IMR-90 (cell line): Measurements from ENCODE around the gene EPSTI1. TPM values are rescaled to one million over a fixed set of nuclear protein-coding genes. Genes with fewer than 3 reads are reported as not detected.

Source experiments
- ATAC-seq: fragments of 200-7000 bp; cut with Tn5 transposase; 2 replicates; pipeline ENCODE4 v1.9.1; 2020; ENCODE audit warnings: low read depth, mild to moderate bottlenecking, moderate library complexity
- BruUV-seq: library from RNA; stranded (reverse); fragments of 400-500 nt; replicated peaks from 2 replicates; lab custom pipeline; 2021; lab: Mats Ljungman, UMichigan
- CTCF ChIA-PET: fragments of 300-600 bp; formaldehyde crosslinking; extraction: SDS; loops from one replicate; lab custom pipeline; 2021; ENCODE audit warnings: antibody characterized with exemption; lab: Yijun Ruan, JAX
- POLR2A ChIA-PET: fragments of 300-600 bp; sonication (Branson Sonifier 250); formaldehyde crosslinking; loops from one replicate; lab custom pipeline; 2022; ENCODE audit warnings: antibody characterized with exemption; ENCODE audit not compliant: unreplicated experiment; lab: Charles Lee
- DNase-seq: peaks from one replicate; pipeline ENCODE4 v3.0.0; 2013
- H2AFZ ChIP-seq: replicated peaks from 2 replicates; pipeline ENCODE3; 2013; ENCODE audit warnings: low read length, mild to moderate bottlenecking; ENCODE audit not compliant: poor library complexity
- H2AK5ac ChIP-seq: 2 replicates; pipeline ENCODE4 v1.6.1; 2013; ENCODE audit warnings: low read depth, low read length, inconsistent platforms
- H2AK9ac ChIP-seq: replicated peaks from 2 replicates; pipeline ENCODE3; 2013; ENCODE audit warnings: mild to moderate bottlenecking, low read depth, low read length, moderate library complexity; ENCODE audit not compliant: poor library complexity
- H2BK120ac ChIP-seq: 2 replicates; pipeline ENCODE4 v1.6.1; 2013; ENCODE audit warnings: low read depth, low read length, inconsistent platforms
- H2BK15ac ChIP-seq: 3 replicates; pipeline ENCODE4 v1.6.1; 2013; ENCODE audit warnings: low read depth, low read length, inconsistent platforms
- H2BK20ac ChIP-seq: 2 replicates; pipeline ENCODE4 v1.6.1; 2013; ENCODE audit warnings: low read depth, mild to moderate bottlenecking, inconsistent platforms, low read length, moderate library complexity
- H2BK5ac ChIP-seq: 2 replicates; pipeline ENCODE4 v1.6.1; 2013; ENCODE audit warnings: mild to moderate bottlenecking, low read depth, low read length, inconsistent platforms; ENCODE audit not compliant: poor library complexity, severe bottlenecking
- H3K14ac ChIP-seq: replicated peaks from 2 replicates; pipeline ENCODE4 v1.6.1; 2013; ENCODE audit warnings: low read depth, low read length, inconsistent platforms
- H3K18ac ChIP-seq: 2 replicates; pipeline ENCODE4 v1.6.1; 2013; ENCODE audit warnings: low read depth, low read length, control low read depth
- H3K23ac ChIP-seq: 2 replicates; pipeline ENCODE4 v1.6.1; 2013; ENCODE audit warnings: low read depth, low read length, inconsistent platforms
- H3K27ac ChIP-seq: 2 replicates; pipeline ENCODE4 v1.5.1; 2013; ENCODE audit warnings: mild to moderate bottlenecking, control low read depth, low read length; ENCODE audit not compliant: insufficient read depth
- H3K27me3 ChIP-seq: 2 replicates; pipeline ENCODE4 v1.6.1; 2013; ENCODE audit warnings: low read length; ENCODE audit not compliant: control insufficient read depth, insufficient read depth
- H3K36me3 ChIP-seq: 2 replicates; pipeline ENCODE4 v1.6.1; 2013; ENCODE audit warnings: low read length, mixed read lengths; ENCODE audit not compliant: control insufficient read depth, insufficient read depth
- H3K4ac ChIP-seq: 2 replicates; pipeline ENCODE4 v1.6.1; 2013; ENCODE audit warnings: low read depth, low read length, inconsistent platforms
- H3K4me1 ChIP-seq: 2 replicates; pipeline ENCODE4 v1.6.1; 2013; ENCODE audit warnings: low read length, mixed read lengths; ENCODE audit not compliant: control insufficient read depth, insufficient read depth
- H3K4me2 ChIP-seq: 2 replicates; pipeline ENCODE4 v1.6.1; 2013; ENCODE audit warnings: low read depth, mild to moderate bottlenecking, control low read depth, low read length, moderate library complexity
- H3K4me3 ChIP-seq: 2 replicates; pipeline ENCODE4 v1.5.1; 2013; ENCODE audit warnings: low read depth, mild to moderate bottlenecking, control low read depth, low read length, moderate library complexity; ENCODE audit not compliant: insufficient read depth
- H3K56ac ChIP-seq: 2 replicates; pipeline ENCODE4 v1.6.1; 2013; ENCODE audit warnings: low read length, inconsistent platforms; ENCODE audit not compliant: insufficient read depth; ENCODE audit errors: extremely low read depth
- H3K79me1 ChIP-seq, 2 experiments: 2 replicates each; pipeline ENCODE4 v1.6.1; 2013; ENCODE audit warnings: low read length in 2 of 2, inconsistent platforms in 1 of 2, low read depth in 1 of 2
- H3K9ac ChIP-seq: 2 replicates; pipeline ENCODE4 v1.6.1; 2013; ENCODE audit warnings: low read depth, low read length, control low read depth
- H3K9me1 ChIP-seq: 2 replicates; pipeline ENCODE4 v1.6.1; 2013; ENCODE audit warnings: low read length, inconsistent platforms; ENCODE audit not compliant: insufficient read depth
- H3K9me3 ChIP-seq: 2 replicates; pipeline ENCODE4 v1.6.1; 2013; ENCODE audit warnings: low read length; ENCODE audit not compliant: control insufficient read depth, insufficient read depth
- H4K20me1 ChIP-seq: 2 replicates; pipeline ENCODE4 v1.6.1; 2013; ENCODE audit warnings: low read length, inconsistent platforms; ENCODE audit not compliant: insufficient read depth
- H4K5ac ChIP-seq: 2 replicates; pipeline ENCODE4 v1.6.1; 2013; ENCODE audit warnings: mild to moderate bottlenecking, low read depth, low read length, control low read depth
- H4K8ac ChIP-seq, 2 experiments: 2 replicates each; pipeline ENCODE4 v1.6.1; 2013; ENCODE audit warnings: low read depth in 2 of 2, low read length in 2 of 2, control low read depth in 1 of 2, inconsistent platforms in 1 of 2
- H4K91ac ChIP-seq: 2 replicates; pipeline ENCODE4 v1.6.1; 2013; ENCODE audit warnings: low read depth, low read length, inconsistent platforms; ENCODE audit not compliant: insufficient read depth
- BHLHE40 ChIP-seq: fragments of 150-350 bp; IDR thresholded peaks from 2 replicates; pipeline ENCODE4 v1.6.1; 2016; ENCODE audit warnings: mild to moderate bottlenecking, low read depth, low read length
- CEBPB ChIP-seq: IDR thresholded peaks from 2 replicates; pipeline ENCODE4 v1.6.1; 2012; ENCODE audit warnings: low read depth, low read length, improper control_type of control experiment
- CHD1 ChIP-seq: IDR thresholded peaks from 2 replicates; pipeline ENCODE4 v1.6.1; 2012; ENCODE audit warnings: low read depth, low read length, improper control_type of control experiment
- FOS ChIP-seq: fragments of 150-350 bp; IDR thresholded peaks from 2 replicates; pipeline ENCODE4 v1.6.1; 2016; ENCODE audit warnings: low read depth, low read length
- MAFK ChIP-seq: IDR thresholded peaks from 2 replicates; pipeline ENCODE4 v1.6.1; 2012; ENCODE audit warnings: low read depth, low read length, improper control_type of control experiment
- MAZ ChIP-seq: IDR thresholded peaks from 2 replicates; pipeline ENCODE4 v1.6.1; 2012; ENCODE audit warnings: low read depth, mild to moderate bottlenecking, low read length, improper control_type of control experiment, moderate library complexity, borderline replicate concordance
- MXI1 ChIP-seq: IDR thresholded peaks from 2 replicates; pipeline ENCODE4 v1.6.1; 2012; ENCODE audit warnings: low read depth, mild to moderate bottlenecking, low read length, moderate library complexity, borderline replicate concordance
- NFE2L2 ChIP-seq: fragments of 150-350 bp; IDR thresholded peaks from 2 replicates; pipeline ENCODE4 v1.6.1; 2016; ENCODE audit warnings: low read depth, mild to moderate bottlenecking, low read length
- POLR2A ChIP-seq: IDR thresholded peaks from 2 replicates; pipeline ENCODE4 v1.6.1; 2012; ENCODE audit warnings: mild to moderate bottlenecking, low read depth, low read length
- RAD21 ChIP-seq: IDR thresholded peaks from 2 replicates; pipeline ENCODE4 v1.6.1; 2012; ENCODE audit warnings: low read length, improper control_type of control experiment
- RCOR1 ChIP-seq: IDR thresholded peaks from 2 replicates; pipeline ENCODE4 v1.6.1; 2012; ENCODE audit warnings: mild to moderate bottlenecking, low read length, improper control_type of control experiment; ENCODE audit not compliant: insufficient replicate concordance
- RFX5 ChIP-seq: IDR thresholded peaks from 2 replicates; pipeline ENCODE4 v1.8.0; 2012; ENCODE audit warnings: low read depth, mild to moderate bottlenecking, low read length, moderate library complexity
- SMC3 ChIP-seq: fragments of 150-350 bp; IDR thresholded peaks from 2 replicates; pipeline ENCODE4 v1.6.1; 2016; ENCODE audit warnings: low read depth, mild to moderate bottlenecking, antibody characterized with exemption, low read length, moderate library complexity
- WGBS, 2 experiments: methylation state at CpG; one replicate each; pipeline versions ENCODE4 v1.1.5 to v1.1.7; 2013; ENCODE audit warnings: missing lambda C conversion rate in 2 of 2; ENCODE audit not compliant: insufficient read length in 1 of 2; ENCODE audit errors: extremely low coverage in 2 of 2; 5-methylcytosine and 5-hydroxymethylcytosine counted together
- dilution Hi-C: fragments of 300-500 bp; cut with HindIII; formaldehyde crosslinking; loops from one replicate; pipeline ENCODE4 v1.14.3; 2018; ENCODE audit warnings: low sequenced_read_pairs; ENCODE audit not compliant: unreplicated experiment
- in situ Hi-C: fragments of 300-500 bp; cut with MboI; formaldehyde crosslinking; loops from 3 replicates; pipeline ENCODE4 v1.14.3; 2019; ENCODE audit warnings: low sequenced_read_pairs, inconsistent platforms, mixed read lengths
- intact Hi-C: fragments of 100-400 bp; cut with micrococcal nuclease; formaldehyde crosslinking; loops from 2 replicates; pipeline ENCODE4 v1.10.0; 2022
- polyA plus RNA-seq, 3 experiments: library from polyadenylated mRNA; depleted of rRNA; stranded (reverse); fragments of >200 nt; gene quantifications; 2 replicates each; pipeline ENCODE4 v1.2.3, GENCODE V29; 2012; ENCODE audit warnings: low replicate concordance in 1 of 3
- total RNA-seq: library from RNA; depleted of rRNA; stranded (reverse); fragments of >200 nt; gene quantifications from 2 replicates; pipeline ENCODE4 v1.2.3, GENCODE V29; 2012
- TF ChIP-seq, protein P1 (sequence below): conservative IDR thresholded peaks from 2 replicates; pipeline ENCODE4 v1.5.1; 2012; ENCODE audit warnings: mild to moderate bottlenecking, low read depth, low read length, improper control_type of control experiment
- TF ChIP-seq, protein P2 (sequence below): fragments of 150-350 bp; IDR thresholded peaks from 2 replicates; pipeline ENCODE4 v1.6.1; 2017; ENCODE audit warnings: mild to moderate bottlenecking, antibody characterized with exemption, low read length, low read depth
- TF ChIP-seq, protein P3 (sequence below): fragments of 150-350 bp; IDR thresholded peaks from 2 replicates; pipeline ENCODE4 v1.6.1; 2016; ENCODE audit warnings: low read depth, mild to moderate bottlenecking, low read length, moderate library complexity, borderline replicate concordance

Gene EPSTI1
- total and polyA plus RNA-seq, 2 of the 4 experiments (the other 2 are of a cell fraction), result 0.90 to 1.6 TPM

DNA sequence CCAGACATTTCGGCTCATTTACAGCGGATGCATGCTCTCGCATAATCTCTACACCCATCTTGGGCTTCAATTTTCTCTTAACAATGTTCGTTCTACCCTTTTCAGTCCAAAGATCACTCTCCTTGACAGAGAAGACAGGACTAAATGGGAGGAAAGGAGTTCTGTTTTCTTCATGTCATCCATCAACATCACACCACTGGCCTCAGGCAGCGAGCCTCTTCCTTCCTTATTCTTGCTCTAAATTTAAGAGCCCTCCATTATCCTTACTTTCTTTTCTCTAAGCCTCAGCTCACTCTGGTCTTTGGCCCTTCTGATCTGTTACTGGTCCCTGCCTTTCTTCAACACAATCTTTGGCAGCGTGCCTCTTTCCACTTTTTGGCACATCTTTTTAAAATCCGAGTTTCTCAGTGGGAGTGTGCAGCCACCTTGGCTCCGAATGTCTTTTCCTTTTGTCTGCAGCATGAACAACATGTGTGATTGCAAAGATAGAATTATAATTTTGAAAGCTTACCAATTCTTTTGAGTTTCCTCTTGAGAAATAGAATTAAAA lies 111.9 kb downstream of the EPSTI1 start:
- Histone ChIP-seq H3K27me3 (peaks cover 1% of the 10 kb centered on the region), H4K5ac (no peak overlapping the region), H3K4me3 (no peak overlapping the region), H2AK9ac (no peak overlapping the region), H3K14ac (no peak overlapping the region), H2BK15ac (no peak overlapping the region), H4K8ac (no peak overlapping the region), H2AFZ (no peak overlapping the region), H3K79me1 (no peaks in the 10 kb centered on the region), H3K23ac (no peak overlapping the region), H3K4ac (no peak overlapping the region), H3K9me3 (peaks cover 4% of the 10 kb centered on the region; the same call in 1 of the 2 replicates), H4K20me1 (no peaks in the 10 kb centered on the region), H3K56ac (no peak overlapping the region), H2BK120ac (no peak overlapping the region), H3K4me1 (no peaks in the 10 kb centered on the region; the same call in 1 of the 2 replicates), H2BK5ac (no peak overlapping the region), H3K36me3 (no peaks in the 10 kb centered on the region), H2BK20ac (no peak overlapping the region), H3K9ac (no peak overlapping the region), H4K91ac (no peak overlapping the region), H3K4me2 (no peak overlapping the region), H3K9me1 (no peaks in the 10 kb centered on the region), H3K27ac (no peak overlapping the region), H2AK5ac (no peak overlapping the region), H3K18ac (no peak overlapping the region)
- WGBS, 2 experiments, result no CpG with 5 or more reads among the region's 8 CpGs
- TF ChIP-seq MAZ, result no peak
- TF ChIP-seq FOS, result no peak
- no peak for TF ChIP-seq RAD21
- no peak for TF ChIP-seq MAFK
- TF ChIP-seq NFE2L2, result no peak
- TF ChIP-seq CEBPB, result no peak
- no peak for TF ChIP-seq RCOR1
- no peak for TF ChIP-seq MXI1
- no peak for TF ChIP-seq POLR2A
- no peak for TF ChIP-seq RFX5
- no peak for TF ChIP-seq CHD1
- no peak for TF ChIP-seq BHLHE40
- TF ChIP-seq, protein P1, sequence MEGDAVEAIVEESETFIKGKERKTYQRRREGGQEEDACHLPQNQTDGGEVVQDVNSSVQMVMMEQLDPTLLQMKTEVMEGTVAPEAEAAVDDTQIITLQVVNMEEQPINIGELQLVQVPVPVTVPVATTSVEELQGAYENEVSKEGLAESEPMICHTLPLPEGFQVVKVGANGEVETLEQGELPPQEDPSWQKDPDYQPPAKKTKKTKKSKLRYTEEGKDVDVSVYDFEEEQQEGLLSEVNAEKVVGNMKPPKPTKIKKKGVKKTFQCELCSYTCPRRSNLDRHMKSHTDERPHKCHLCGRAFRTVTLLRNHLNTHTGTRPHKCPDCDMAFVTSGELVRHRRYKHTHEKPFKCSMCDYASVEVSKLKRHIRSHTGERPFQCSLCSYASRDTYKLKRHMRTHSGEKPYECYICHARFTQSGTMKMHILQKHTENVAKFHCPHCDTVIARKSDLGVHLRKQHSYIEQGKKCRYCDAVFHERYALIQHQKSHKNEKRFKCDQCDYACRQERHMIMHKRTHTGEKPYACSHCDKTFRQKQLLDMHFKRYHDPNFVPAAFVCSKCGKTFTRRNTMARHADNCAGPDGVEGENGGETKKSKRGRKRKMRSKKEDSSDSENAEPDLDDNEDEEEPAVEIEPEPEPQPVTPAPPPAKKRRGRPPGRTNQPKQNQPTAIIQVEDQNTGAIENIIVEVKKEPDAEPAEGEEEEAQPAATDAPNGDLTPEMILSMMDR, result no peak
- TF ChIP-seq, protein P2, sequence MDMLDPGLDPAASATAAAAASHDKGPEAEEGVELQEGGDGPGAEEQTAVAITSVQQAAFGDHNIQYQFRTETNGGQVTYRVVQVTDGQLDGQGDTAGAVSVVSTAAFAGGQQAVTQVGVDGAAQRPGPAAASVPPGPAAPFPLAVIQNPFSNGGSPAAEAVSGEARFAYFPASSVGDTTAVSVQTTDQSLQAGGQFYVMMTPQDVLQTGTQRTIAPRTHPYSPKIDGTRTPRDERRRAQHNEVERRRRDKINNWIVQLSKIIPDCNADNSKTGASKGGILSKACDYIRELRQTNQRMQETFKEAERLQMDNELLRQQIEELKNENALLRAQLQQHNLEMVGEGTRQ, result no peak
- TF ChIP-seq SMC3, result no peak
- TF ChIP-seq, protein P3, sequence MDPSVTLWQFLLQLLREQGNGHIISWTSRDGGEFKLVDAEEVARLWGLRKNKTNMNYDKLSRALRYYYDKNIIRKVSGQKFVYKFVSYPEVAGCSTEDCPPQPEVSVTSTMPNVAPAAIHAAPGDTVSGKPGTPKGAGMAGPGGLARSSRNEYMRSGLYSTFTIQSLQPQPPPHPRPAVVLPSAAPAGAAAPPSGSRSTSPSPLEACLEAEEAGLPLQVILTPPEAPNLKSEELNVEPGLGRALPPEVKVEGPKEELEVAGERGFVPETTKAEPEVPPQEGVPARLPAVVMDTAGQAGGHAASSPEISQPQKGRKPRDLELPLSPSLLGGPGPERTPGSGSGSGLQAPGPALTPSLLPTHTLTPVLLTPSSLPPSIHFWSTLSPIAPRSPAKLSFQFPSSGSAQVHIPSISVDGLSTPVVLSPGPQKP, result no peak
- no TSS peak for BruUV-seq
- CTCF ChIA-PET, result no interaction called here
- in situ Hi-C loops, result no loop called here
- ATAC-seq (no peak), DNase-seq (no peak)
- dilution Hi-C loops, result no loop called here
- POLR2A ChIA-PET, result no interaction called here
- intact Hi-C loops, result no loop called here
